BLaER1 treated with 17β-estradiol and CSF1 and Interleukin-3, amounts not matched to agents 10 nM and 100 nM (cell line): ENCODE measurements around the gene PPP2R5E.

Experiments used
- H3K27ac ChIP-seq, 11 experiments: shearing (Covaris generic); formaldehyde crosslinking; 2 replicates each; pipeline ENCODE4 v1.8.1; 2022
- H3K27me3 ChIP-seq, 11 experiments: shearing (Covaris generic); formaldehyde crosslinking; 2 replicates each; pipeline ENCODE4 v1.8.1; 2022
- H3K36me3 ChIP-seq, 11 experiments: shearing (Covaris generic); formaldehyde crosslinking; 2 replicates each; pipeline ENCODE4 v1.8.1; 2022
- H3K4me1 ChIP-seq, 10 experiments: shearing (Covaris generic); formaldehyde crosslinking; 2 replicates each; pipeline ENCODE4 v1.8.1; 2022
- H3K4me2 ChIP-seq, 11 experiments: shearing (Covaris generic); formaldehyde crosslinking; 2 replicates each; pipeline ENCODE4 v1.8.1; 2022
- H3K4me3 ChIP-seq, 10 experiments: shearing (Covaris generic); formaldehyde crosslinking; 2 replicates each; pipeline ENCODE4 v1.8.1; 2022
- H3K9ac ChIP-seq, 11 experiments: shearing (Covaris generic); formaldehyde crosslinking; 2 replicates each; pipeline ENCODE4 v1.8.1; 2022
- H3K9me3 ChIP-seq, 11 experiments: shearing (Covaris generic); formaldehyde crosslinking; replicated peaks in 1 of 11; 2 replicates each; pipeline ENCODE4 v1.8.1; 2022
- H4K20me1 ChIP-seq, 11 experiments: shearing (Covaris generic); formaldehyde crosslinking; 2 replicates each; pipeline ENCODE4 v1.8.1; 2022
- Cebpa-rat ChIP-seq, 11 experiments: shearing (Covaris generic); IDR thresholded peaks; 2 replicates each; pipeline ENCODE4 v1.8.1; 2022

Gene PPP2R5E

DNA sequence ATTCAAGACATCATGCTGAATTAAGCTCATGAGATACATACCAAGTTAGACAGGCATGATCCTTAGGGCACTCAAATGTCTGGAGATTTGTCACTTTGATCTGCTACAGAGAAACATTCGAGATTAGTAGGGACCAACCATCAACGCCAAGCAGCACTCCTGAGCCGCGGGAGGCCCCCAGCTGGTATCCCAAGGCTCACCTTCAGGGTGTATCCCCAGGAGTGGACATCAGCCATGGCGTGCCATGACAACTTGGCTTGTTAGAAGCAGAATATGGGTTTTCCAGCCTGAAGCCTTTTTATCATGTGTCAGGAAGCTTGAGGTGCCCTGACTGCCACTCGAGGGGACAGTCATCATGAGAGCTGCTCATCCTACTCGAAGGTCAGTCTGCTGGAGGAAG is 185.3 kb downstream of the PPP2R5E start:
- Histone ChIP-seq H3K9me3 (no peaks in the 10 kb centered on the region), H3K36me3 (no peaks in the 10 kb centered on the region), H3K27ac (no peak overlapping the region), H3K27me3 (no peaks in the 10 kb centered on the region), H4K20me1 (no peaks in the 10 kb centered on the region), H3K4me1 (no peaks in the 10 kb centered on the region), H3K4me2 (no peak overlapping the region), H3K4me3 (no peak overlapping the region), H3K9ac (no peak overlapping the region)
- no peak for TF ChIP-seq Cebpa-rat (IDR thresholded peaks at IDR 0.05)

- Histone ChIP-seq H3K4me2 (no peak overlapping the region), H3K4me1 (0 out of 20 replicates have a peak, but pooled peaks cover 0 to 4% (median 0%) of the 10 kb centered on the region in 10 experiments), H3K27ac (no peak overlapping the region), H3K9me3 (peaks cover 0 to 5% (median 0%) of the 10 kb centered on the region in 11 experiments; a peak in 2 of 22 replicates), H3K27me3 (no peaks in the 10 kb centered on the region), H4K20me1 (no peaks in the 10 kb centered on the region), H3K36me3 (no peaks in the 10 kb centered on the region), H3K9ac (no peak overlapping the region), H3K4me3 (no peak overlapping the region)
- TF ChIP-seq Cebpa-rat (IDR thresholded peaks at IDR 0.05): no peak
Measured at GRCh38 chr14:63345826-63346225, 197.4 kb downstream of the PPP2R5E start.

DNA sequence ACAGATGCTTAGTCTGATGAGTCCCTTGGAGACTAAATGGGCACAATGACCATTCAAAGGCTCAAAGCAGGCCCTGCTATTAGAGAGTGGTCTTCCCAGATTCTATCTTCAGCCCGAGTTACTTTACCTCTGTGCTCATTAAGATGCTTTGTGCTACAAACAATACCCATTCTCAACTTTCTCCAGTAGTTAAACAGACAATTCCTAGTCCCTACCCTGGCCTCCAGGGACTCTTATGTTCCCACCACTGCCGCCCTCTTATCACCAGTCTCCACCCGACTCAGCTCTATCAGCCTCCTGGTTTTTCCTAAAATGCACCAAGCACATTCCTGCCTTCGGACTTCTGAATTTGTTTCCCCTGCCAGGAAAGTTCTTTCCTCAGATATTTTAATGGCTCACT is 198.8 kb downstream of the PPP2R5E start:
- Histone ChIP-seq H3K9me3 (peaks cover 0 to 5% (median 0%) of the 10 kb centered on the region in 11 experiments; a peak in 2 of 22 replicates), H3K4me3 (no peak overlapping the region)

GRCh38 chr14:63343878-63344277 is 199.3 kb downstream of the PPP2R5E start:
- H3K4me1 ChIP-seq: 0 out of 20 replicates have a peak, but pooled peaks cover 0 to 4% (median 0%) of the 10 kb centered on the region in 10 experiments
- no peak overlapping the region for H3K4me2 ChIP-seq
- H3K36me3 ChIP-seq: no peaks in the 10 kb centered on the region
- H3K27me3 ChIP-seq: no peaks in the 10 kb centered on the region
- H3K9ac ChIP-seq: no peak overlapping the region
- no peak for TF ChIP-seq Cebpa-rat (IDR thresholded peaks at IDR 0.05)
- no peaks in the 10 kb centered on the region for H4K20me1 ChIP-seq
- no peak overlapping the region for H3K4me3 ChIP-seq
- no peak overlapping the region for H3K27ac ChIP-seq
- peaks cover 0 to 8% (median 0%) of the 10 kb centered on the region in 11 experiments; a peak in 3 of 22 replicates for H3K9me3 ChIP-seq

More for the DNA sequence above, 198.8 kb downstream of the PPP2R5E start:
- Histone ChIP-seq H3K27me3 (no peaks in the 10 kb centered on the region), H3K9ac (no peak overlapping the region), H3K27ac (no peak overlapping the region), H3K4me1 (0 out of 20 replicates have a peak, but pooled peaks cover 0 to 4% (median 0%) of the 10 kb centered on the region in 10 experiments), H3K36me3 (no peaks in the 10 kb centered on the region), H3K4me2 (no peak overlapping the region), H4K20me1 (no peaks in the 10 kb centered on the region)
- TF ChIP-seq Cebpa-rat (IDR thresholded peaks at IDR 0.05): no peak

DNA sequence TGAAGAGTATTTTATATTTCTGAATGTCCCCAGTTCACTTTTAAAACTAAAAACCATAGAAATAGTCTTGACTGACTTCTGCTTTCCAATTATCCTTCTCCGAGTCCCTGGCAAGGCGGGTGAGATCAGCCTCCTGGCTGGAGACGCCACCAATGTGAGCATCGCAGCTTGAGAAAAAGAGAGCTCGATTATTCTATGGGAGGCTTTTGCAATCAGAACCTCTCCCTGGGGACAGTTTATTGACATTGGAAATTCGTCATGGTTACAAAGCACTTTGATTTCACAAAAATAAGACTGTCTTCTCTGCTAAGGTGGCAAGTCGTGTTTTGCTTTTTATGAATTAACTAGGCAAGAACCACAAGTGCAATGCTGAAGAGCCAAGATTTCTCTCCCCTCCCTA is 200.8 kb downstream of the PPP2R5E start:
- no peak for TF ChIP-seq Cebpa-rat (IDR thresholded peaks at IDR 0.05)
- Histone ChIP-seq H3K4me2 (no peak overlapping the region), H4K20me1 (no peaks in the 10 kb centered on the region), H3K27ac (no peak overlapping the region), H3K9me3 (peaks cover 0 to 6% (median 0%) of the 10 kb centered on the region in 11 experiments; a peak in 2 of 22 replicates), H3K36me3 (no peaks in the 10 kb centered on the region), H3K27me3 (no peaks in the 10 kb centered on the region), H3K9ac (no peak overlapping the region), H3K4me3 (no peak overlapping the region), H3K4me1 (0 out of 20 replicates have a peak, but pooled peaks cover 0 to 4% (median 0%) of the 10 kb centered on the region in 10 experiments)

DNA sequence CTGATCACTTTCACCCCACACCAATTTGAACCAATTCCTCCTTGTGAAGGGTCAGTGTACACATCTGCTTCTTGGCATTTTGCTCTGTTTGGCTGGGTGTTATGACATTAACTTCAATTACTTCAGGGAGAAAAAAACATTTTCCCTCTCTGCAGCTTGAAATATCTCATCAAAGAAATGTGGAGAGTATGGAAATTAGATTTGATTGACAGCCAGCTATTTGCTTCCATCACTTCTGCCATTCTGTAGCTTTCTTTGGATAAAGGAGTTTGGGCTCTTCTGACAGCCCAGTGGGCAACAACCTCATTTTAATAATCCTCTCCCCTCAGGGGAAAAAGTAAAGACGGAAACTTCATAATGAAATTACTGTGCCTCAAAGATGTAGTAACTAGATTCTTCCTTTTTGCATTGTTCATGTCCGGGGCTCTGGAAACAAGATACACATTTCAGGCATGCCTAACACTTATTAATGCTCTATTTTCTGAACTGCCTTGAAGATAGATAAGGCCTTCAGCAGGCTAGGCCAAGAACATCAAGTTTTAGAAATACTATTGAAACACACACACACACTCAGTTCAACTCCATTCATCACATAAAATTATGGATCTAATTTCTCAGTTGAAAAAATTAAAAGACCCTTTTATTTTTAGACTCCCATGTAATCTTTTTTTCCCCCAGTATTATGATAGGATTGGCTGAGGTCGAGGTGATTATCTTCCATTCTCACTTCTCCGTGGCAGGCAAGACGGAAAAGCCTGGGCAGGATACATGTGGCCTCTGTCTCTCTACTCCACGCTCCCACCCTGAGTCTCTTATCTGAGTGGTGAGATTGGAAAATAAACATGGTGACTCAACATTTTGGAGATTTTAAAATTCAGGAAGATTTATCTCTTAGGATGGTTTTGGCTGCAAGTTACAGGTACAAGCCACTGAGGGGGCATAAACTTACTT is 214.1 kb downstream of the PPP2R5E start:
- Histone ChIP-seq H3K36me3 (no peaks in the 10 kb centered on the region), H3K4me3 (no peak overlapping the region), H3K9me3 (peaks cover 0 to 20% (median 8%) of the 10 kb centered on the region in 11 experiments; a peak in 11 of 22 replicates), H3K27ac (no peak overlapping the region), H3K9ac (no peak overlapping the region), H4K20me1 (no peaks in the 10 kb centered on the region), H3K4me1 (no peaks in the 10 kb centered on the region), H3K27me3 (no peaks in the 10 kb centered on the region), H3K4me2 (no peak overlapping the region)
- TF ChIP-seq Cebpa-rat (IDR thresholded peaks at IDR 0.05): no peak

DNA sequence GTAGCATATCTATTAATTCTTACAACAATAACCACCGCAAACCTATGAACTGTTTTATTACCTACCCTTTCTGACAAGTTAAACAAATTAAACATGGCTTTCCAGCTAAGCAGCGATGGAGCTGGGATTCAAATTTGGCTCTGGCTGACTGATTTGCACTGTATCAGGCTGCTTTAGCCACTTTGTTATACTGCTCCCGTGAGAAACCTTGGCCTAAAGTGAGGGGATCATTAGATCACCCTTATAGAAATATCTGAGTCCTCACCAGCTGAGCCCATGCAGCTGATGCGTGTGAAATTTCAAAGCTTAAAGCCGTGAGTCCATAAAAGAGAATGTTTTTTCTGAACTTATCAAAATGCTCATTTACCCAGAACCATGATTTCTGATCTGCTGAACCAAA is 216.3 kb downstream of the PPP2R5E start:
- no peak overlapping the region for H3K4me3 ChIP-seq
- H3K4me1 ChIP-seq: no peaks in the 10 kb centered on the region
- H3K9ac ChIP-seq: no peak overlapping the region
- H3K9me3 ChIP-seq: peaks cover 0 to 12% (median under 1%) of the 10 kb centered on the region in 11 experiments; a peak in 7 of 22 replicates
- H3K27me3 ChIP-seq: no peaks in the 10 kb centered on the region
- H3K36me3 ChIP-seq: no peaks in the 10 kb centered on the region
- H3K27ac ChIP-seq: no peak overlapping the region
- TF ChIP-seq Cebpa-rat (IDR thresholded peaks at IDR 0.05): no peak
- no peaks in the 10 kb centered on the region for H4K20me1 ChIP-seq
- H3K4me2 ChIP-seq: no peak overlapping the region

GRCh38 chr14:63322897-63323573 is 220.1 kb downstream of the PPP2R5E start:
- no peak overlapping the region for H3K9ac ChIP-seq
- no peaks in the 10 kb centered on the region for H3K27me3 ChIP-seq
- no peak overlapping the region for H3K4me3 ChIP-seq
- H3K27ac ChIP-seq: no peak overlapping the region
- H3K9me3 ChIP-seq: no peaks in the 10 kb centered on the region; a peak in 1 of 22 replicates
- TF ChIP-seq Cebpa-rat (IDR thresholded peaks at IDR 0.05): no peak
- no peaks in the 10 kb centered on the region for H3K4me1 ChIP-seq
- no peak overlapping the region for H3K4me2 ChIP-seq
- no peaks in the 10 kb centered on the region for H4K20me1 ChIP-seq
- H3K36me3 ChIP-seq: no peaks in the 10 kb centered on the region

GRCh38 chr14:63322472-63322871 is 220.7 kb downstream of the PPP2R5E start:
- Histone ChIP-seq H3K4me2 (no peak overlapping the region), H3K4me1 (no peaks in the 10 kb centered on the region), H3K9me3 (no peaks in the 10 kb centered on the region; a peak in 1 of 22 replicates), H3K4me3 (no peak overlapping the region), H3K27me3 (no peaks in the 10 kb centered on the region), H3K27ac (no peak overlapping the region), H3K36me3 (no peaks in the 10 kb centered on the region), H4K20me1 (no peaks in the 10 kb centered on the region), H3K9ac (no peak overlapping the region)
- no peak for TF ChIP-seq Cebpa-rat (IDR thresholded peaks at IDR 0.05)
